GM18861 (cell line): Measurements from ENCODE around the gene GRM6.

Source experiments
- ATAC-seq: cut with Tn5 transposase; IDR thresholded peaks from one replicate; pipeline ENCODE4 v1.9.1; 2021; ENCODE audit not compliant: unreplicated experiment

The GRM6 gene

GRCh38 chr5:178984145-178985072, 10.7 kb downstream of the GRM6 start:
- no peak for ATAC-seq

- ATAC-seq: no peak
Measured at GRCh38 chr5:178983728-178984127, 11.4 kb downstream of the GRM6 start.

DNA sequence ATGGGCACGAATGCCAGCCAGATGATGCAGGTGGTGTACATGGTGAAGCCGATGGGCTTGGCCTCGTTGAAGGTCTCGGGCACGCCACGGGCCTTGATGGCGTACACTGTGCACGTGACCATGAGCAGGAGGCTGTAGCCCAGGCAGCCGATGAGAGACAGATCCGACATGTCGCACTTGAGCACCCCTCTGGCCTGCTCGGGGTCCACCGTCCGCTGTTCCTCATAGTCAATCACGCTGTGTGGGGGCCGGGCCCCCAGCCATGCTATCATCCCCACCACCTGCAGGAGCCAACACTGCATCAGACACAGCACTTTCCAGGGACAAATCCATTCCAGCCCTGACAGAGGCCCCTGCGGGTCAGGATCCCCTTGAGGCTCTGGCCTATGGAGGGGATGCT, 12.2 kb downstream of the GRM6 start:
- ATAC-seq: no peak

GRCh38 chr5:178981381-178981780, 13.7 kb downstream of the GRM6 start:
- no peak for ATAC-seq

DNA sequence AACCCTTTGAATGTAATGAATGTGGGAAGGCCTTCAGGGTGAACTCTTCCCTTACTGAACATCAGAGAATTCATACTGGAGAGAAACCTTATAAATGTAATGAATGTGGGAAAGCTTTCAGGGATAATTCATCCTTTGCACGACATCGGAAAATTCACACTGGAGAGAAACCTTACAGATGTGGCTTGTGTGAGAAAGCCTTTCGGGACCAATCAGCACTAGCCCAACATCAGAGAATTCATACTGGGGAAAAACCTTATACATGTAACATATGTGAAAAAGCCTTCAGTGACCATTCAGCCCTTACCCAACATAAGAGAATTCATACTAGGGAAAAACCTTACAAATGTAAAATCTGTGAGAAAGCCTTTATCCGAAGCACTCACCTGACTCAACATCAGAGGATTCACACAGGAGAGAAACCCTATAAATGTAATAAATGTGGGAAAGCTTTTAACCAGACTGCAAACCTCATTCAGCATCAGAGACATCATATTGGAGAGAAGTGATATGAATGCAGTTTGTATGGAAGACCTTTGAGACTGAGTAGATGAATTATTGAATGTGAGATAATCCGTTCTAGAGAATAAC, 29.6 kb downstream of the GRM6 start:
- ATAC-seq: no peak

- ATAC-seq: no peak
Measured at GRCh38 chr5:178941361-178941760, 53.8 kb downstream of the GRM6 start.

GRCh38 chr5:178940569-178941360, 54.4 kb downstream of the GRM6 start, which contains the start of gene ZNF454:
ZNF454 (plus strand) TSS chr5:178941198; CDS start chr5:178942792, 1,594 bp downstream.
- no peak for ATAC-seq

- no peak for ATAC-seq
Measured at GRCh38 chr5:178931846-178932760, 63.0 kb downstream of the GRM6 start.
